Measurements from ENCODE around the gene SORBS1.

GRCh38 chr10:95352684-95353083 is 208.5 kb downstream of the SORBS1 start:
- TF ChIP-seq UBTF (CRISPR knock-in tag; IDR thresholded peaks at IDR 0.05) (no peak), ZNF564 (CRISPR knock-in tag; IDR thresholded peaks at IDR 0.05) (no peak), MTA3 (CRISPR knock-in tag; IDR thresholded peaks at IDR 0.05) (no peak), CREB1 (IDR thresholded peaks at IDR 0.05) (no peak), CREB1 (CRISPR knock-in tag; IDR thresholded peaks at IDR 0.05) (no peak), MEF2D (CRISPR knock-in tag; IDR thresholded peaks at IDR 0.05) (no peak), ESRRA (CRISPR knock-in tag; IDR thresholded peaks at IDR 0.05; ENCODE audit: low read depth) (no peak), ZNF777 (CRISPR knock-in tag; IDR thresholded peaks at IDR 0.05) (no peak)
